ENCODE measurements around the gene SPATA19.

SPATA19 gene

GRCh38 chr11:133814588-133815100 lies 30.7 kb downstream of the SPATA19 start:
- no peak for DNase-seq (ENCODE audit: insufficient read length)
- TF ChIP-seq POLR2A (IDR thresholded peaks at IDR 0.05; ENCODE audit: low read depth, low read length) (no peak), POLR2AphosphoS5 (IDR thresholded peaks at IDR 0.05; ENCODE audit: low read depth, low read length) (no peak), TAF1 (IDR thresholded peaks at IDR 0.05; ENCODE audit: borderline replicate concordance, low read depth, low read length) (no peak)
- FAIRE-seq, result no peak

- TF ChIP-seq TAF1 (IDR thresholded peaks at IDR 0.05; ENCODE audit: borderline replicate concordance, low read depth, low read length) (no peak), POLR2A (IDR thresholded peaks at IDR 0.05; ENCODE audit: low read depth, low read length) (no peak), POLR2AphosphoS5 (IDR thresholded peaks at IDR 0.05; ENCODE audit: low read depth, low read length) (no peak)
- FAIRE-seq, result no peak
Observed at GRCh38 chr11:133811850-133812685, 33.2 kb downstream of the SPATA19 start.

GRCh38 chr11:133810766-133811165 lies 34.5 kb downstream of the SPATA19 start:
- FAIRE-seq (no peak), DNase-seq (ENCODE audit: insufficient read length) (no peak)
- TF ChIP-seq TAF1 (IDR thresholded peaks at IDR 0.05; ENCODE audit: borderline replicate concordance, low read depth, low read length), result no peak
- TF ChIP-seq POLR2A (IDR thresholded peaks at IDR 0.05; ENCODE audit: low read depth, low read length), result no peak
- no peak for TF ChIP-seq POLR2AphosphoS5 (IDR thresholded peaks at IDR 0.05; ENCODE audit: low read depth, low read length)

More at GRCh38 chr11:133811850-133812685, 33.2 kb downstream of the SPATA19 start:
- DNase-seq (ENCODE audit: insufficient read length), result no peak

GRCh38 chr11:133809569-133810491 lies 35.5 kb downstream of the SPATA19 start:
- FAIRE-seq (no peak), DNase-seq (ENCODE audit: insufficient read length) (no peak)
- TF ChIP-seq POLR2A (IDR thresholded peaks at IDR 0.05; ENCODE audit: low read depth, low read length) (no peak), TAF1 (IDR thresholded peaks at IDR 0.05; ENCODE audit: borderline replicate concordance, low read depth, low read length) (no peak), POLR2AphosphoS5 (IDR thresholded peaks at IDR 0.05; ENCODE audit: low read depth, low read length) (no peak)

GRCh38 chr11:133808393-133809140 lies 36.7 kb downstream of the SPATA19 start:
- DNase-seq (ENCODE audit: insufficient read length), result no peak
- TF ChIP-seq POLR2A (IDR thresholded peaks at IDR 0.05; ENCODE audit: low read depth, low read length) (no peak), TAF1 (IDR thresholded peaks at IDR 0.05; ENCODE audit: borderline replicate concordance, low read depth, low read length) (no peak), POLR2AphosphoS5 (IDR thresholded peaks at IDR 0.05; ENCODE audit: low read depth, low read length) (no peak)
- no peak for FAIRE-seq

GRCh38 chr11:133803026-133803425 lies 42.3 kb downstream of the SPATA19 start:
- no peak for FAIRE-seq
- no peak for DNase-seq (ENCODE audit: insufficient read length)

GRCh38 chr11:133801356-133801755 lies 44.0 kb downstream of the SPATA19 start:
- DNase-seq (ENCODE audit: insufficient read length) (no peak), FAIRE-seq (no peak)
- no peak for TF ChIP-seq POLR2AphosphoS5 (IDR thresholded peaks at IDR 0.05; ENCODE audit: low read depth, low read length)
- no peak for TF ChIP-seq POLR2A (IDR thresholded peaks at IDR 0.05; ENCODE audit: low read depth, low read length)
- TF ChIP-seq TAF1 (IDR thresholded peaks at IDR 0.05; ENCODE audit: borderline replicate concordance, low read depth, low read length), result no peak

More at GRCh38 chr11:133803026-133803425, 42.3 kb downstream of the SPATA19 start:
- TF ChIP-seq TAF1 (IDR thresholded peaks at IDR 0.05; ENCODE audit: borderline replicate concordance, low read depth, low read length) (no peak), POLR2A (IDR thresholded peaks at IDR 0.05; ENCODE audit: low read depth, low read length) (no peak), POLR2AphosphoS5 (IDR thresholded peaks at IDR 0.05; ENCODE audit: low read depth, low read length) (no peak)

- DNase-seq (ENCODE audit: insufficient read length), result no peak
- TF ChIP-seq POLR2AphosphoS5 (IDR thresholded peaks at IDR 0.05; ENCODE audit: low read depth, low read length) (no peak), POLR2A (IDR thresholded peaks at IDR 0.05; ENCODE audit: low read depth, low read length) (no peak), TAF1 (IDR thresholded peaks at IDR 0.05; ENCODE audit: borderline replicate concordance, low read depth, low read length) (no peak)
- FAIRE-seq, result no peak
Observed at GRCh38 chr11:133800666-133801065, 44.6 kb downstream of the SPATA19 start.

- TF ChIP-seq POLR2A (IDR thresholded peaks at IDR 0.05; ENCODE audit: low read depth, low read length), result no peak
- no peak for TF ChIP-seq POLR2AphosphoS5 (IDR thresholded peaks at IDR 0.05; ENCODE audit: low read depth, low read length)
- no peak for TF ChIP-seq TAF1 (IDR thresholded peaks at IDR 0.05; ENCODE audit: borderline replicate concordance, low read depth, low read length)
- FAIRE-seq (no peak), DNase-seq (ENCODE audit: insufficient read length) (no peak)
Observed at GRCh38 chr11:133797554-133797953, 47.8 kb downstream of the SPATA19 start.

GRCh38 chr11:133796043-133796795 lies 49.1 kb downstream of the SPATA19 start:
- no peak for TF ChIP-seq POLR2AphosphoS5 (IDR thresholded peaks at IDR 0.05; ENCODE audit: low read depth, low read length)
- no peak for TF ChIP-seq TAF1 (IDR thresholded peaks at IDR 0.05; ENCODE audit: borderline replicate concordance, low read depth, low read length)
- TF ChIP-seq POLR2A (IDR thresholded peaks at IDR 0.05; ENCODE audit: low read depth, low read length), result no peak
- FAIRE-seq (no peak), DNase-seq (ENCODE audit: insufficient read length) (no peak)
